ENCODE results near the gene ALKBH7.

ALKBH7 gene

GRCh38 chr19:6373813-6374108 is 1.2 kb downstream of the ALKBH7 start:
- H3K4me2 ChIP-seq: peak overlapping the region; percentile 36; the same call in 1 of the 2 replicates
- peaks cover under 1% of the 10 kb centered on the region; the same call in 1 of the 2 replicates for H3K36me3 ChIP-seq (ENCODE audit: insufficient read depth)
- H2AFZ ChIP-seq (ENCODE audit: low read depth): peak overlapping the region; percentile 22; the same call in 1 of the 2 replicates
- H4K20me1 ChIP-seq (ENCODE audit: insufficient read depth): no peaks in the 10 kb centered on the region
- no peaks in the 10 kb centered on the region for H3K79me2 ChIP-seq (ENCODE audit: insufficient read depth, low read depth)
- TF ChIP-seq, protein P1, sequence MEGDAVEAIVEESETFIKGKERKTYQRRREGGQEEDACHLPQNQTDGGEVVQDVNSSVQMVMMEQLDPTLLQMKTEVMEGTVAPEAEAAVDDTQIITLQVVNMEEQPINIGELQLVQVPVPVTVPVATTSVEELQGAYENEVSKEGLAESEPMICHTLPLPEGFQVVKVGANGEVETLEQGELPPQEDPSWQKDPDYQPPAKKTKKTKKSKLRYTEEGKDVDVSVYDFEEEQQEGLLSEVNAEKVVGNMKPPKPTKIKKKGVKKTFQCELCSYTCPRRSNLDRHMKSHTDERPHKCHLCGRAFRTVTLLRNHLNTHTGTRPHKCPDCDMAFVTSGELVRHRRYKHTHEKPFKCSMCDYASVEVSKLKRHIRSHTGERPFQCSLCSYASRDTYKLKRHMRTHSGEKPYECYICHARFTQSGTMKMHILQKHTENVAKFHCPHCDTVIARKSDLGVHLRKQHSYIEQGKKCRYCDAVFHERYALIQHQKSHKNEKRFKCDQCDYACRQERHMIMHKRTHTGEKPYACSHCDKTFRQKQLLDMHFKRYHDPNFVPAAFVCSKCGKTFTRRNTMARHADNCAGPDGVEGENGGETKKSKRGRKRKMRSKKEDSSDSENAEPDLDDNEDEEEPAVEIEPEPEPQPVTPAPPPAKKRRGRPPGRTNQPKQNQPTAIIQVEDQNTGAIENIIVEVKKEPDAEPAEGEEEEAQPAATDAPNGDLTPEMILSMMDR (conservative IDR thresholded peaks at IDR 0.05; ENCODE audit: low read depth, low read length): no peak
- no peak overlapping the region for H3K27ac ChIP-seq
- H3K4me3 ChIP-seq (IDR thresholded peaks at IDR 0.05; ENCODE audit: insufficient read depth, low read depth, low read length): no peak overlapping the region
- no peaks in the 10 kb centered on the region for H3K27me3 ChIP-seq (ENCODE audit: insufficient read depth, low read depth)
- H3K9ac ChIP-seq: no peak overlapping the region
- H3K4me1 ChIP-seq (ENCODE audit: low read depth, poor library complexity, severe bottlenecking): peaks cover 9% of the 10 kb centered on the region

- no peaks in the 10 kb centered on the region for H3K36me3 ChIP-seq (ENCODE audit: insufficient read depth)
- no peak overlapping the region for H2AFZ ChIP-seq (ENCODE audit: low read depth)
- H3K79me2 ChIP-seq (ENCODE audit: insufficient read depth, low read depth): no peaks in the 10 kb centered on the region
- H3K27ac ChIP-seq: no peak overlapping the region
- H3K4me2 ChIP-seq: peak overlapping the region; percentile 36; the same call in 1 of the 2 replicates
- TF ChIP-seq, protein P1 (conservative IDR thresholded peaks at IDR 0.05; ENCODE audit: low read depth, low read length): no peak
- H3K27me3 ChIP-seq (ENCODE audit: insufficient read depth, low read depth): no peaks in the 10 kb centered on the region
- H3K4me3 ChIP-seq (IDR thresholded peaks at IDR 0.05; ENCODE audit: insufficient read depth, low read depth, low read length): no peak overlapping the region
- H3K4me1 ChIP-seq (ENCODE audit: low read depth, poor library complexity, severe bottlenecking): peaks cover 9% of the 10 kb centered on the region
- H3K9ac ChIP-seq: no peak overlapping the region
- H4K20me1 ChIP-seq (ENCODE audit: insufficient read depth): no peaks in the 10 kb centered on the region
Observed at GRCh38 chr19:6374161-6374709, 1.6 kb downstream of the ALKBH7 start.

DNA sequence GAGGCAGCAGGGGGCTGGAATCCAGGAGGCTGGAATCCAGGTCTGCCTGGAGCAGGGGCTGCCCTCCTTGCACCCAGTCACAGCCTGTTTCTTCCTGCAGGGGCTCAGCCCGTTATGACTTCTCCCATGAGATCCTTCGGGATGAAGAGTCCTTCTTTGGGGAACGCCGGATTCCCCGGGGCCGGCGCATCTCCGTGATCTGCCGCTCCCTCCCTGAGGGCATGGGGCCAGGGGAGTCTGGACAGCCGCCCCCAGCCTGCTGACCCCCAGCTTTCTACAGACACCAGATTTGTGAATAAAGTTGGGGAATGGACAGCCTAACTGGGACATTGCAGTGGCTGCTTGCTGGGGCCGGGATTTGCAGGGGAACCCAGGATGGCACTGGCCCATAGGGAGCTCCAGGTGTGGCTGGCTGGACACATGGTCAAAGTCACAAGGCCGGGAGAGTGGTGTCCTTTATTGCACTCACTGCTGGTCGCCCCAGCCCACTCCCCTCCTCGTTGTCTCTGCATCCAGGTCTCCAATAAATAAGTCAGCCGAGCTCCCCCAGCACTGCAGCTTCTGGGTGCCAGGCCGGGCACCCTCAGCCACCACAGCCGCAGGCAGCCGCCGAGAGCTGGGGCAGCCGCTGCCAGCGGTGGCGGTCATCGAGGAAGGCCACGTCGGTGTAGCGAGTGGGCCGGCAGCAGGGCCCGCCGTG is 2.3 kb downstream of the ALKBH7 start:
- Histone ChIP-seq H3K27ac (no peak overlapping the region), H3K4me1 (ENCODE audit: low read depth, poor library complexity, severe bottlenecking) (peaks cover 9% of the 10 kb centered on the region), H3K36me3 (ENCODE audit: insufficient read depth) (no peaks in the 10 kb centered on the region), H3K79me2 (ENCODE audit: insufficient read depth, low read depth) (no peaks in the 10 kb centered on the region), H4K20me1 (ENCODE audit: insufficient read depth) (no peaks in the 10 kb centered on the region), H3K4me3 (IDR thresholded peaks at IDR 0.05; ENCODE audit: insufficient read depth, low read depth, low read length) (no peak overlapping the region), H3K9ac (no peak overlapping the region), H2AFZ (ENCODE audit: low read depth) (no peak overlapping the region), H3K4me2 (no peak overlapping the region), H3K27me3 (ENCODE audit: insufficient read depth, low read depth) (no peaks in the 10 kb centered on the region)
- TF ChIP-seq, protein P1 (conservative IDR thresholded peaks at IDR 0.05; ENCODE audit: low read depth, low read length): no peak

DNA sequence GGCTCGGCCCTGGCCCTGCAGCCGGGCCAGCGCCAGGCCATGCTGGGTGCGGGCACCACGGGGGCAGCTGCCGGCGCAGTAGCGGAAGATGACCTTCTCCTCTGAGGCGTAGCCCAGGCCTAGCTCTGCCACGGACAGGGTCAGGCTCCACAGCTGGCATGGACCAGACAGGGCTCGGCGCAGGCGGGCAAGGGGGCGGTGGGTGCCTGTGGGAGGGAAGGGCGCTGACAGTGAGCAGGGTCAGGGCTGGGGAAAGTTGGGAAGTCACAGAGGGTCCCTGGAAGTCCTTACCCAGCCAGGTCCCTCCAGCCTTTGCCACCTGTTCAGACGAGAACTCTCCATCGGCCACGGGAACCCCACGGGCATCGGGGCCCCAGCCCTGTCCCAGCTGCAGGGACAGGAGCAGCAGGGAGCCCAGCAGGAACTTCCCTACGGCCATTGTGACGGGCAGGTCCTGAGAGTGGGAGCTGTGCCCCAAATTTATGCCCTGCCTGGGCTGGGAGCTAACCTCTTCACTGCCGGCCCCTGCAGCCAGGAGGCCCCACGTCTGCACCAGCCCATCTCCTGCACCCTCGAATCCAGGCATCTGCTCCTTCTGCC is 2.9 kb downstream of the ALKBH7 start, which contains the start of gene PSPN:
TSS of gene PSPN (minus strand) at position 523 of the 600 bp plus-strand sequence. CDS start at position 439, 84 bp downstream.
- Histone ChIP-seq H3K36me3 (ENCODE audit: insufficient read depth) (no peaks in the 10 kb centered on the region), H3K27me3 (ENCODE audit: insufficient read depth, low read depth) (no peaks in the 10 kb centered on the region), H3K79me2 (ENCODE audit: insufficient read depth, low read depth) (no peaks in the 10 kb centered on the region), H3K4me3 (IDR thresholded peaks at IDR 0.05; ENCODE audit: insufficient read depth, low read depth, low read length) (no peak within 1 kb of the TSS), H3K4me2 (no peak within 1 kb of the TSS), H2AFZ (ENCODE audit: low read depth) (no peak within 1 kb of the TSS), H3K4me1 (ENCODE audit: low read depth, poor library complexity, severe bottlenecking) (peaks cover 9% of the 10 kb centered on the region), H4K20me1 (ENCODE audit: insufficient read depth) (no peaks in the 10 kb centered on the region), H3K9ac (no peak within 1 kb of the TSS), H3K27ac (no peak within 1 kb of the TSS)
- TF ChIP-seq, protein P1 (conservative IDR thresholded peaks at IDR 0.05; ENCODE audit: low read depth, low read length): no peak
